Fibroblast of lung (primary cell): Measurements from ENCODE around the gene CEACAM5. TPM values are rescaled to one million over a fixed set of nuclear protein-coding genes. Genes with fewer than 3 reads are reported as not detected.
"Not testable (repeated sequence)": the region's sequence is repeated elsewhere in the genome, so short reads cannot be mapped to it uniquely, and the experiment has no call there.

ENCODE experiments used
- DNase-seq, 2 donors: peaks; one replicate each; pipeline versions ENCODE4 v3.0.0 to v3.0.0-alpha.2; 2010; ENCODE audit warnings: low read depth in 2 of 2
- H2AFZ ChIP-seq: 2 replicates; pipeline ENCODE4 v1.5.1; 2012; ENCODE audit warnings: low read length, control low read depth, inconsistent platforms
- H3K27ac ChIP-seq: 2 replicates; pipeline ENCODE4 v1.5.1; 2011; ENCODE audit warnings: low read length, control low read depth; ENCODE audit not compliant: insufficient read depth
- H3K27me3 ChIP-seq: 2 replicates; pipeline ENCODE4 v1.5.1; 2011; ENCODE audit warnings: mild to moderate bottlenecking, low read length; ENCODE audit not compliant: control insufficient read depth, insufficient read depth
- H3K36me3 ChIP-seq: 2 replicates; pipeline ENCODE4 v1.5.1; 2011; ENCODE audit warnings: low read length; ENCODE audit not compliant: control insufficient read depth, insufficient read depth
- H3K4me1 ChIP-seq: 2 replicates; pipeline ENCODE4 v1.5.1; 2011; ENCODE audit warnings: low read length; ENCODE audit not compliant: control insufficient read depth, insufficient read depth; ENCODE audit errors: extremely low read depth
- H3K4me2 ChIP-seq: 2 replicates; pipeline ENCODE4 v1.5.1; 2011; ENCODE audit warnings: low read length, control low read depth; ENCODE audit not compliant: insufficient read depth; ENCODE audit errors: extremely low read depth
- H3K4me3 ChIP-seq, 4 experiments: fragments of 200-600 bp in 1 of 4; sonication (generic) in 1 of 4; replicated peaks in 1 of 4; 2 replicates each; pipeline ENCODE4 v1.5.1; 2011 to 2016; ENCODE audit warnings: low read length in 4 of 4, low read depth in 3 of 4, mild to moderate bottlenecking in 3 of 4, control low read depth in 2 of 4, inconsistent platforms in 1 of 4, mixed read lengths in 1 of 4; ENCODE audit not compliant: insufficient read depth in 1 of 4; ENCODE audit errors: control extremely low read depth in 1 of 4
- H3K79me2 ChIP-seq: 2 replicates; pipeline ENCODE4 v1.5.1; 2012; ENCODE audit warnings: mild to moderate bottlenecking, low read length, inconsistent platforms; ENCODE audit not compliant: control insufficient read depth, insufficient read depth
- H3K9ac ChIP-seq: 2 replicates; pipeline ENCODE4 v1.5.1; 2011; ENCODE audit warnings: mild to moderate bottlenecking, low read length, control low read depth; ENCODE audit not compliant: insufficient read depth
- H3K9me3 ChIP-seq: 2 replicates; pipeline ENCODE4 v1.5.1; 2012; ENCODE audit warnings: low read depth, low read length; ENCODE audit not compliant: control insufficient read depth, insufficient read depth
- H4K20me1 ChIP-seq: 2 replicates; pipeline ENCODE4 v1.5.1; 2011; ENCODE audit warnings: low read length; ENCODE audit not compliant: control insufficient read depth, insufficient read depth; ENCODE audit errors: extremely low read depth
- CTCF ChIP-seq, 2 donors: IDR thresholded peaks in 1 of 2; conservative IDR thresholded peaks in 1 of 2; 1 replicate in 1 of 2; 2 replicates in 1 of 2; pipeline ENCODE4 v1.5.1; 2011 to 2012; ENCODE audit warnings: low read length in 2 of 2, control low read depth in 1 of 2, inconsistent platforms in 1 of 2, low read depth in 1 of 2, mild to moderate bottlenecking in 1 of 2
- EZH2 ChIP-seq: IDR thresholded peaks from 2 replicates; pipeline ENCODE4 v1.5.1; 2012; ENCODE audit warnings: low read length, control low read depth, mild to moderate bottlenecking; ENCODE audit errors: missing control alignments
- polyA plus RNA-seq, 2 donors: library from polyadenylated mRNA; depleted of rRNA in 1 of 2; stranded (reverse) in 1 of 2; unstranded in 1 of 2; fragments of >200 nt; gene quantifications; 2 replicates each; pipeline ENCODE4 v1.2.1, GENCODE V29; 2011 to 2012; ENCODE audit warnings: missing spikeins in 1 of 2
- total RNA-seq: library from RNA; depleted of rRNA; stranded (reverse); fragments of >200 nt; gene quantifications from 2 replicates; pipeline ENCODE4 v1.2.1, GENCODE V29; 2014

The CEACAM5 gene
- total and polyA plus RNA-seq, 2 donors (not counting 1 experiment from before 2014, with no cell fraction given): not detected

DNA sequence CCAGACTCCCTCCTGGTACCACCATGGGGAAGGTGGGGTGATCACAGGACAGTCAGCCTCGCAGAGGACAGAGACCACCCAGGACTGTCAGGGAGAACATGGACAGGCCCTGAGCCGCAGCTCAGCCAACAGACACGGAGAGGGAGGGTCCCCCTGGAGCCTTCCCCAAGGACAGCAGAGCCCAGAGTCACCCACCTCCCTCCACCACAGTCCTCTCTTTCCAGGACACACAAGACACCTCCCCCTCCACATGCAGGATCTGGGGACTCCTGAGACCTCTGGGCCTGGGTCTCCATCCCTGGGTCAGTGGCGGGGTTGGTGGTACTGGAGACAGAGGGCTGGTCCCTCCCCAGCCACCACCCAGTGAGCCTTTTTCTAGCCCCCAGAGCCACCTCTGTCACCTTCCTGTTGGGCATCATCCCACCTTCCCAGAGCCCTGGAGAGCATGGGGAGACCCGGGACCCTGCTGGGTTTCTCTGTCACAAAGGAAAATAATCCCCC is 505 bp upstream of the CEACAM5 start:
- Histone ChIP-seq H3K4me3 (no peak overlapping the region), H3K36me3 (no peaks in the 10 kb centered on the region), H3K9me3 (no peaks in the 10 kb centered on the region), H4K20me1 (no peaks in the 10 kb centered on the region), H3K4me2 (no peak overlapping the region), H3K27ac (no peak overlapping the region), H2AFZ (no peak overlapping the region), H3K9ac (no peak overlapping the region), H3K79me2 (no peaks in the 10 kb centered on the region), H3K27me3 (no peaks in the 10 kb centered on the region), H3K4me1 (no peaks in the 10 kb centered on the region)
- TF ChIP-seq EZH2: no peak
- no peak for TF ChIP-seq CTCF (conservative IDR thresholded peaks at IDR 0.05 in 1 of 2, IDR thresholded peaks at IDR 0.05 in 1 of 2; ENCODE audit: low read depth in 1 of 2, low read length in 2 of 2)
- no peak for DNase-seq

GRCh38 chr19:41709516-41709915 is 1.1 kb downstream of the CEACAM5 start:
- H3K4me1 ChIP-seq, H3K27ac ChIP-seq, H4K20me1 ChIP-seq, H3K4me2 ChIP-seq, H3K36me3 ChIP-seq, H2AFZ ChIP-seq, DNase-seq, H3K79me2 ChIP-seq, H3K27me3 ChIP-seq, H3K4me3 ChIP-seq, H3K9me3 ChIP-seq, H3K9ac ChIP-seq: not testable (repeated sequence)

- H3K9me3 ChIP-seq: no peaks in the 10 kb centered on the region
- no peaks in the 10 kb centered on the region for H3K36me3 ChIP-seq
- no peak overlapping the region for H3K9ac ChIP-seq
- no peaks in the 10 kb centered on the region for H3K79me2 ChIP-seq
- no peak overlapping the region for H3K27ac ChIP-seq
- no peaks in the 10 kb centered on the region for H4K20me1 ChIP-seq
- no peak overlapping the region for H2AFZ ChIP-seq
- no peak overlapping the region for H3K4me3 ChIP-seq
- TF ChIP-seq CTCF (conservative IDR thresholded peaks at IDR 0.05 in 1 of 2, IDR thresholded peaks at IDR 0.05 in 1 of 2; ENCODE audit: low read depth in 1 of 2, low read length in 2 of 2): no peak
- no peak for DNase-seq
- no peaks in the 10 kb centered on the region for H3K4me1 ChIP-seq
- H3K4me2 ChIP-seq: no peak overlapping the region
- no peaks in the 10 kb centered on the region for H3K27me3 ChIP-seq
Measured at GRCh38 chr19:41709951-41710645, 1.7 kb downstream of the CEACAM5 start.
